ENCODE results near the gene FAF2. TPM values are rescaled to one million over a fixed set of nuclear protein-coding genes. Genes with fewer than 3 reads are reported as not detected.

FAF2 gene
- total RNA-seq, 1 experiment from 2014 or later = 32.9 TPM

GRCh38 chr5:176540956-176541337 is 92.8 kb downstream of the FAF2 start:
- no peaks in the 10 kb centered on the region for H3K27me3 Mint-ChIP-seq (ENCODE audit: low read depth)
- POLR2A ChIA-PET = no interaction called here

More at GRCh38 chr5:176540956-176541337, 92.8 kb downstream of the FAF2 start:
- ATAC-seq = no peak
- no peaks in the 10 kb centered on the region for H3K36me3 Mint-ChIP-seq
- no peak for DNase-seq (ENCODE audit: low spot score)
- H3K4me1 Mint-ChIP-seq = peaks cover 54% of the 10 kb centered on the region
- 0 out of 2 replicates have a peak overlapping the region, but pooled peaks have one; percentile 83 for H3K4me3 Mint-ChIP-seq
- H3K27ac Mint-ChIP-seq = peak overlapping the region; percentile 84
- CTCF ChIA-PET = interaction anchor here (1.3 to 3.6 kb wide), 2 partner anchors 56 to 135 kb away, joined by 4 to 16 read pairs; no protein-coding TSS in a partner anchor
- H3K9me3 Mint-ChIP-seq = no peaks in the 10 kb centered on the region
- TF ChIP-seq NFE2L1 (CRISPR knock-in tag; IDR thresholded peaks at IDR 0.05) (no peak), GRHL2 (CRISPR knock-in tag; IDR thresholded peaks at IDR 0.05; ENCODE audit: insufficient replicate concordance, severe bottlenecking) (no peak), USF1 (CRISPR knock-in tag; IDR thresholded peaks at IDR 0.05) (no peak), E2F5 (CRISPR knock-in tag; IDR thresholded peaks at IDR 0.05) (no peak), ELF4 (CRISPR knock-in tag; IDR thresholded peaks at IDR 0.05; ENCODE audit: low read depth) (no peak), PRDM15 (CRISPR knock-in tag; IDR thresholded peaks at IDR 0.05) (no peak), RELA (CRISPR knock-in tag; IDR thresholded peaks at IDR 0.05; ENCODE audit: borderline replicate concordance) (no peak), FOXK1 (CRISPR knock-in tag; IDR thresholded peaks at IDR 0.05) (no peak), USF2 (CRISPR knock-in tag; IDR thresholded peaks at IDR 0.05) (no peak), NFYB (CRISPR knock-in tag; conservative IDR thresholded peaks at IDR 0.05; ENCODE audit: low read depth) (no peak), ZBTB43 (CRISPR knock-in tag; IDR thresholded peaks at IDR 0.05) (no peak), ATF6 (CRISPR knock-in tag; IDR thresholded peaks at IDR 0.05) (no peak), ATF2 (CRISPR knock-in tag; IDR thresholded peaks at IDR 0.05; ENCODE audit: borderline replicate concordance, low read depth) (no peak)
